Measurements from ENCODE around the gene HOXB6. TPM values are rescaled to one million over a fixed set of nuclear protein-coding genes. Genes with fewer than 3 reads are reported as not detected.

The HOXB6 gene
- total RNA-seq, 1 donor from 2014 or later, result not detected

GRCh38 chr17:48642843-48643696, 38.3 kb upstream of the HOXB6 start:
- Mint-ChIP-seq H3K27me3 (ENCODE audit: unreplicated experiment) (peaks cover 93% of the 10 kb centered on the region), H3K27ac (ENCODE audit: unreplicated experiment) (no peak overlapping the region), H3K4me1 (ENCODE audit: unreplicated experiment) (peaks cover 6% of the 10 kb centered on the region), H3K9me3 (ENCODE audit: unreplicated experiment) (no peaks in the 10 kb centered on the region), H3K4me3 (ENCODE audit: unreplicated experiment) (no peak overlapping the region), H3K36me3 (ENCODE audit: unreplicated experiment) (no peaks in the 10 kb centered on the region)
- TF ChIP-seq CTCF (IDR thresholded peaks at IDR 0.05), result no peak
- no peak for DNase-seq (ENCODE audit: extremely low spot score, unreplicated experiment)

GRCh38 chr17:48642059-48642842, 37.5 kb upstream of the HOXB6 start:
- no peak for TF ChIP-seq CTCF (IDR thresholded peaks at IDR 0.05)
- no peaks in the 10 kb centered on the region for H3K9me3 Mint-ChIP-seq (ENCODE audit: unreplicated experiment)

GRCh38 chr17:48641541-48642058, 36.8 kb upstream of the HOXB6 start:
- no peak overlapping the region for H3K27ac Mint-ChIP-seq (ENCODE audit: unreplicated experiment)
- no peak for DNase-seq (ENCODE audit: extremely low spot score, unreplicated experiment)

More at GRCh38 chr17:48642059-48642842, 37.5 kb upstream of the HOXB6 start:
- H3K4me1 Mint-ChIP-seq (ENCODE audit: unreplicated experiment), result peaks cover 2% of the 10 kb centered on the region
- H3K4me3 Mint-ChIP-seq (ENCODE audit: unreplicated experiment), result no peak overlapping the region
- H3K27ac Mint-ChIP-seq (ENCODE audit: unreplicated experiment), result no peak overlapping the region
- peaks cover 94% of the 10 kb centered on the region for H3K27me3 Mint-ChIP-seq (ENCODE audit: unreplicated experiment)
- H3K36me3 Mint-ChIP-seq (ENCODE audit: unreplicated experiment), result no peaks in the 10 kb centered on the region
- no peak for DNase-seq (ENCODE audit: extremely low spot score, unreplicated experiment)

GRCh38 chr17:48640858-48641180, 36.0 kb upstream of the HOXB6 start:
- Mint-ChIP-seq H3K4me1 (ENCODE audit: unreplicated experiment) (no peaks in the 10 kb centered on the region), H3K27ac (ENCODE audit: unreplicated experiment) (no peak overlapping the region), H3K36me3 (ENCODE audit: unreplicated experiment) (no peaks in the 10 kb centered on the region), H3K27me3 (ENCODE audit: unreplicated experiment) (peaks cover 99% of the 10 kb centered on the region), H3K4me3 (ENCODE audit: unreplicated experiment) (no peak overlapping the region), H3K9me3 (ENCODE audit: unreplicated experiment) (no peaks in the 10 kb centered on the region)
- no peak for DNase-seq (ENCODE audit: extremely low spot score, unreplicated experiment)
- no peak for TF ChIP-seq CTCF (IDR thresholded peaks at IDR 0.05)

More at GRCh38 chr17:48641541-48642058, 36.8 kb upstream of the HOXB6 start:
- peaks cover 96% of the 10 kb centered on the region for H3K27me3 Mint-ChIP-seq (ENCODE audit: unreplicated experiment)
- no peak for TF ChIP-seq CTCF (IDR thresholded peaks at IDR 0.05)
- H3K4me1 Mint-ChIP-seq (ENCODE audit: unreplicated experiment), result no peaks in the 10 kb centered on the region
- no peaks in the 10 kb centered on the region for H3K36me3 Mint-ChIP-seq (ENCODE audit: unreplicated experiment)
- H3K4me3 Mint-ChIP-seq (ENCODE audit: unreplicated experiment), result no peak overlapping the region
- no peaks in the 10 kb centered on the region for H3K9me3 Mint-ChIP-seq (ENCODE audit: unreplicated experiment)
